GM12872 (cell line): ENCODE results near the gene SMG7.

ENCODE experiments used
- CTCF ChIP-seq: IDR thresholded peaks from 3 replicates; pipeline ENCODE4 v1.5.1; 2011; ENCODE audit warnings: low read depth, mild to moderate bottlenecking, low read length, moderate library complexity; ENCODE audit not compliant: insufficient read depth

The SMG7 gene

GRCh38 chr1:183575606-183576005, 103.3 kb downstream of the SMG7 start:
- TF ChIP-seq CTCF, result no peak

GRCh38 chr1:183576537-183576936, 104.2 kb downstream of the SMG7 start:
- no peak for TF ChIP-seq CTCF

GRCh38 chr1:183577897-183578465, 105.7 kb downstream of the SMG7 start:
- no peak for TF ChIP-seq CTCF

GRCh38 chr1:183578856-183579255, 106.6 kb downstream of the SMG7 start:
- TF ChIP-seq CTCF, result no peak

GRCh38 chr1:183580281-183580682, 108.0 kb downstream of the SMG7 start:
- no peak for TF ChIP-seq CTCF

GRCh38 chr1:183582021-183582713, 109.9 kb downstream of the SMG7 start:
- no peak for TF ChIP-seq CTCF

GRCh38 chr1:183583466-183583865, 111.2 kb downstream of the SMG7 start:
- no peak for TF ChIP-seq CTCF

GRCh38 chr1:183584147-183584546, 111.8 kb downstream of the SMG7 start:
- TF ChIP-seq CTCF, result no peak
